Colonic mucosa (tissue), 4 donors: Measurements from ENCODE around the gene SCART1. TPM values are rescaled to one million over a fixed set of nuclear protein-coding genes. Genes with fewer than 3 reads are reported as not detected.
"Not testable (repeated sequence)": the region's sequence is repeated elsewhere in the genome, so short reads cannot be mapped to it uniquely, and the experiment has no call there.

Experiments used
- DNase-seq: peaks from one replicate; pipeline ENCODE4 v3.0.0-alpha.2; 2020
- H3K27ac ChIP-seq: fragments of 200-600 bp; one replicate; pipeline ENCODE4 v1.8.0; 2021
- H3K27me3 ChIP-seq: fragments of 200-600 bp; one replicate; pipeline ENCODE4 v1.8.0; 2021
- H3K36me3 ChIP-seq: fragments of 200-600 bp; one replicate; pipeline ENCODE4 v1.8.0; 2021
- H3K4me1 ChIP-seq: fragments of 200-600 bp; one replicate; pipeline ENCODE4 v1.8.0; 2021; ENCODE audit warnings: mild to moderate bottlenecking
- H3K4me3 ChIP-seq: fragments of 200-600 bp; one replicate; pipeline ENCODE4 v1.8.0; 2021
- H3K9ac ChIP-seq, 2 donors: one replicate each; pipeline ENCODE4 v1.7.0; 2013; ENCODE audit warnings: control low read depth in 2 of 2, low read depth in 2 of 2, low read length in 2 of 2
- H3K9me3 ChIP-seq: fragments of 200-600 bp; one replicate; pipeline ENCODE4 v1.8.0; 2021
- CTCF ChIP-seq: fragments of 200-600 bp; IDR thresholded peaks from one replicate; pipeline ENCODE4 v1.8.0; 2022; ENCODE audit warnings: antibody characterized with exemption, mild to moderate bottlenecking
- intact Hi-C: fragments of 100-400 bp; cut with DNase I; formaldehyde crosslinking; loops from one replicate; pipeline ENCODE4 v1.14.1; 2022
- total RNA-seq, 2 donors: library from RNA; stranded (reverse); fragmentation: NEBNext Ultra II Directional in 1 of 2; extraction: Animal tissue kit (Norgen Biotek cat#: 25700) in 1 of 2; gene quantifications; one replicate each; pipeline ENCODE4 v1.2.1, GENCODE V29; 2021
- donor health status: healthy.
- donor health status: DM: no; HTN: no; CAD: no.
- donor health status: DM: no; HTN: no; CAD: no.

The SCART1 gene
- total RNA-seq, 2 donors from 2014 or later, result 1.3 to 1.6 TPM

- no peak for DNase-seq
- no peak overlapping the region for H3K9ac ChIP-seq
- TF ChIP-seq CTCF, result no peak
- intact Hi-C loops, result no loop called here
- no peaks in the 10 kb centered on the region for H3K36me3 ChIP-seq
- H3K4me1 ChIP-seq, result no peaks in the 10 kb centered on the region
- H3K27ac ChIP-seq, result no peak overlapping the region
- no peaks in the 10 kb centered on the region for H3K9me3 ChIP-seq
- no peak overlapping the region for H3K4me3 ChIP-seq
- H3K27me3 ChIP-seq, result no peaks in the 10 kb centered on the region
These were observed 61.7 kb downstream of the SCART1 start for GRCh38 chr10:133515471-133515870.

GRCh38 chr10:133516057-133516456 lies 62.3 kb downstream of the SCART1 start:
- no peaks in the 10 kb centered on the region for H3K36me3 ChIP-seq
- H3K27ac ChIP-seq, result no peak overlapping the region
- DNase-seq, result no peak
- H3K9ac ChIP-seq, result no peak overlapping the region
- intact Hi-C loops, result no loop called here
- H3K4me3 ChIP-seq, result no peak overlapping the region
- TF ChIP-seq CTCF, result no peak
- no peaks in the 10 kb centered on the region for H3K9me3 ChIP-seq
- H3K4me1 ChIP-seq, result no peaks in the 10 kb centered on the region
- H3K27me3 ChIP-seq, result no peaks in the 10 kb centered on the region

- intact Hi-C loops, H3K4me3 ChIP-seq, H3K4me1 ChIP-seq, DNase-seq, H3K27ac ChIP-seq, H3K36me3 ChIP-seq, H3K9me3 ChIP-seq, H3K27me3 ChIP-seq, H3K9ac ChIP-seq: not testable (repeated sequence)
These were observed 64.8 kb downstream of the SCART1 start for GRCh38 chr10:133518517-133518916.

Other genes with a start within 250 kb of the SCART1 start
- not detected for gene UTF1, start 223.7 kb upstream of the SCART1 start, total RNA-seq
- gene VENTX, start 216.1 kb upstream of the SCART1 start, total RNA-seq, result under 1 TPM; 0.15 to 0.24 TPM
- 1 to 10 TPM; 3.7 to 5.7 TPM for gene ADAM8, start 177.1 kb upstream of the SCART1 start, total RNA-seq
- 10 to 100 TPM; 64.7 to 67.5 TPM for gene TUBGCP2, start 145.1 kb upstream of the SCART1 start, total RNA-seq
- gene ZNF511, start 145.0 kb upstream of the SCART1 start, total RNA-seq, result 10 to 100 TPM; 53.9 to 78.2 TPM
- gene CALY, start 117.0 kb upstream of the SCART1 start, total RNA-seq, result 1 to 10 TPM in 1 of 2 donors, not detected in 1; 1.6 TPM
- gene PRAP1, start 106.6 kb upstream of the SCART1 start, total RNA-seq, result 10 to 100 TPM; 15.0 to 99.3 TPM
- gene FUOM, start 95.9 kb upstream of the SCART1 start, total RNA-seq, result 10 to 100 TPM; 16.9 to 23.3 TPM
- gene ECHS1, start 80.6 kb upstream of the SCART1 start, total RNA-seq, result 100 to 1,000 TPM; 188 to 214 TPM
- gene PAOX, start 74.7 kb upstream of the SCART1 start, total RNA-seq, result 1 to 10 TPM; 3.5 to 5.8 TPM
- 10 to 100 TPM; 31.2 to 59.5 TPM for gene MTG1, start 59.8 kb upstream of the SCART1 start, total RNA-seq
- gene SPRN, start 29.3 kb upstream of the SCART1 start, total RNA-seq, result not detected
- gene CYP2E1, start 73.4 kb downstream of the SCART1 start, total RNA-seq, result 1 to 10 TPM in 1 of 2 donors, under 1 TPM in 1; 0.90 to 3.5 TPM
- not detected for gene SYCE1, start 111.6 kb downstream of the SCART1 start, total RNA-seq
- gene FRG2B, start 172.8 kb downstream of the SCART1 start, total RNA-seq, result not detected